ENCODE data around the gene DMD.

GRCh38 chrX:31293409-31293808, 1917.9 kb downstream of the DMD start:
- TF ChIP-seq, protein P1, sequence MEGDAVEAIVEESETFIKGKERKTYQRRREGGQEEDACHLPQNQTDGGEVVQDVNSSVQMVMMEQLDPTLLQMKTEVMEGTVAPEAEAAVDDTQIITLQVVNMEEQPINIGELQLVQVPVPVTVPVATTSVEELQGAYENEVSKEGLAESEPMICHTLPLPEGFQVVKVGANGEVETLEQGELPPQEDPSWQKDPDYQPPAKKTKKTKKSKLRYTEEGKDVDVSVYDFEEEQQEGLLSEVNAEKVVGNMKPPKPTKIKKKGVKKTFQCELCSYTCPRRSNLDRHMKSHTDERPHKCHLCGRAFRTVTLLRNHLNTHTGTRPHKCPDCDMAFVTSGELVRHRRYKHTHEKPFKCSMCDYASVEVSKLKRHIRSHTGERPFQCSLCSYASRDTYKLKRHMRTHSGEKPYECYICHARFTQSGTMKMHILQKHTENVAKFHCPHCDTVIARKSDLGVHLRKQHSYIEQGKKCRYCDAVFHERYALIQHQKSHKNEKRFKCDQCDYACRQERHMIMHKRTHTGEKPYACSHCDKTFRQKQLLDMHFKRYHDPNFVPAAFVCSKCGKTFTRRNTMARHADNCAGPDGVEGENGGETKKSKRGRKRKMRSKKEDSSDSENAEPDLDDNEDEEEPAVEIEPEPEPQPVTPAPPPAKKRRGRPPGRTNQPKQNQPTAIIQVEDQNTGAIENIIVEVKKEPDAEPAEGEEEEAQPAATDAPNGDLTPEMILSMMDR (IDR thresholded peaks at IDR 0.05; ENCODE audit: insufficient read depth, low read depth, low read length): no peak
- no peak for TF ChIP-seq EZH2 (IDR thresholded peaks at IDR 0.05; ENCODE audit: insufficient read depth, low read length)

All from astrocyte (in vitro differentiated cells and primary cell).